H9 (cell line): ENCODE data around the gene IGF1R. TPM values are rescaled to one million over a fixed set of nuclear protein-coding genes. Genes with fewer than 3 reads are reported as not detected.

ENCODE experiments used
- DNase-seq: peaks from one replicate; pipeline ENCODE4 v3.0.0-alpha.2; 2017
- H2AFZ ChIP-seq: one replicate; pipeline ENCODE4 v1.6.1; 2013; ENCODE audit warnings: mild to moderate bottlenecking, low read length, control low read depth, moderate library complexity
- H2AK5ac ChIP-seq: 2 replicates; pipeline ENCODE4 v1.6.1; 2013; ENCODE audit warnings: low read length, control low read depth, mixed read lengths; ENCODE audit not compliant: insufficient read length
- H2BK120ac ChIP-seq: one replicate; pipeline ENCODE4 v1.6.1; 2013; ENCODE audit warnings: low read depth, mild to moderate bottlenecking, low read length, control low read depth, inconsistent platforms; ENCODE audit not compliant: poor library complexity, severe bottlenecking
- H2BK12ac ChIP-seq: 2 replicates; pipeline ENCODE4 v1.6.1; 2013; ENCODE audit warnings: low read length, control low read depth, mixed read lengths, low read depth; ENCODE audit not compliant: insufficient read length
- H2BK15ac ChIP-seq: 2 replicates; pipeline ENCODE4 v1.6.1; 2013; ENCODE audit warnings: low read depth, low read length, control low read depth
- H2BK20ac ChIP-seq: one replicate; pipeline ENCODE4 v1.6.1; 2013; ENCODE audit warnings: low read depth, mild to moderate bottlenecking, low read length, control low read depth, inconsistent platforms; ENCODE audit not compliant: poor library complexity, severe bottlenecking
- H2BK5ac ChIP-seq: 2 replicates; pipeline ENCODE4 v1.6.1; 2013; ENCODE audit warnings: low read length, control low read depth, mixed read lengths; ENCODE audit not compliant: insufficient read length
- H3K14ac ChIP-seq: 2 replicates; pipeline ENCODE4 v1.6.1; 2013; ENCODE audit warnings: low read length, control low read depth; ENCODE audit not compliant: insufficient read depth
- H3K18ac ChIP-seq: 2 replicates; pipeline ENCODE4 v1.6.1; 2013; ENCODE audit warnings: low read depth, mild to moderate bottlenecking, mixed read lengths, low read length, control low read depth; ENCODE audit not compliant: insufficient read length
- H3K23ac ChIP-seq: 2 replicates; pipeline ENCODE4 v1.6.1; 2013; ENCODE audit warnings: low read length, control low read depth, mixed read lengths, low read depth; ENCODE audit not compliant: insufficient read length
- H3K23me2 ChIP-seq: 2 replicates; pipeline ENCODE4 v1.6.1; 2013; ENCODE audit warnings: low read depth, mild to moderate bottlenecking, mixed read lengths, low read length, control low read depth; ENCODE audit not compliant: insufficient read length, poor library complexity, severe bottlenecking
- H3K27ac ChIP-seq: 2 replicates; pipeline ENCODE4 v1.5.1; 2013; ENCODE audit warnings: low read length, control low read depth, mixed read lengths, low read depth; ENCODE audit not compliant: insufficient read length
- H3K27me3 ChIP-seq: 2 replicates; pipeline ENCODE4 v1.6.1; 2013; ENCODE audit warnings: low read length, control low read depth, inconsistent platforms; ENCODE audit not compliant: insufficient read depth
- H3K4ac ChIP-seq: 2 replicates; pipeline ENCODE4 v1.6.1; 2013; ENCODE audit warnings: low read depth, mild to moderate bottlenecking, control low read depth, inconsistent platforms, low read length, moderate library complexity
- H3K4me1 ChIP-seq: 2 replicates; pipeline ENCODE4 v1.6.1; 2013; ENCODE audit warnings: low read length, control low read depth, inconsistent platforms; ENCODE audit not compliant: insufficient read depth
- H3K4me2 ChIP-seq: 2 replicates; pipeline ENCODE4 v1.6.1; 2013; ENCODE audit warnings: low read length, control low read depth, mixed read lengths; ENCODE audit not compliant: insufficient read length, insufficient read depth
- H3K56ac ChIP-seq: 2 replicates; pipeline ENCODE4 v1.6.1; 2013; ENCODE audit warnings: low read depth, mild to moderate bottlenecking, mixed read lengths, low read length, control low read depth; ENCODE audit not compliant: insufficient read length
- H3K79me1 ChIP-seq: 2 replicates; pipeline ENCODE4 v1.6.1; 2013; ENCODE audit warnings: low read depth, mild to moderate bottlenecking, moderate library complexity, low read length, control low read depth, inconsistent platforms; ENCODE audit not compliant: insufficient read depth, poor library complexity, severe bottlenecking
- H3K79me2 ChIP-seq: 2 replicates; pipeline ENCODE4 v1.6.1; 2013; ENCODE audit warnings: low read length, control low read depth, inconsistent platforms; ENCODE audit not compliant: insufficient read depth
- H3K9ac ChIP-seq: 2 replicates; pipeline ENCODE4 v1.6.1; 2013; ENCODE audit warnings: low read length, control low read depth, mixed read lengths; ENCODE audit not compliant: insufficient read length; ENCODE audit errors: extremely low read depth
- H3K9me3 ChIP-seq: one replicate; pipeline ENCODE4 v1.6.1; 2013; ENCODE audit warnings: low read depth, low read length, inconsistent platforms; ENCODE audit not compliant: control insufficient read depth
- H3T11ph ChIP-seq: one replicate; pipeline ENCODE4 v1.6.1; 2013; ENCODE audit warnings: mild to moderate bottlenecking, low read length, control low read depth, inconsistent platforms
- H4K20me1 ChIP-seq: one replicate; pipeline ENCODE4 v1.6.1; 2013; ENCODE audit not compliant: control insufficient read depth, insufficient read length, insufficient read depth
- H4K5ac ChIP-seq: 2 replicates; pipeline ENCODE4 v1.6.1; 2013; ENCODE audit warnings: low read depth, mild to moderate bottlenecking, mixed read lengths, low read length, control low read depth; ENCODE audit not compliant: insufficient read length
- H4K8ac ChIP-seq: replicated peaks from 2 replicates; pipeline ENCODE4 v1.6.1; 2013; ENCODE audit warnings: low read length, control low read depth, mixed read lengths, low read depth; ENCODE audit not compliant: insufficient read length
- H4K91ac ChIP-seq: 2 replicates; pipeline ENCODE4 v1.6.1; 2013; ENCODE audit warnings: low read depth, mild to moderate bottlenecking, moderate library complexity, mixed read lengths, low read length, control low read depth; ENCODE audit not compliant: insufficient read length
- H3K27ac Mint-ChIP-seq, 3 experiments: 2 replicates in 2 of 3; 3 replicates in 1 of 3; pipeline ENCODE4 v1.8.0; 2020 to 2021; ENCODE audit warnings: mixed read lengths in 3 of 3, mild to moderate bottlenecking in 1 of 3, moderate library complexity in 1 of 3
- H3K27me3 Mint-ChIP-seq: 2 replicates; pipeline ENCODE4 v1.8.0; 2021; ENCODE audit warnings: low read depth, mild to moderate bottlenecking, moderate library complexity, mixed read lengths
- H3K36me3 Mint-ChIP-seq, 3 experiments: 2 replicates in 2 of 3; 3 replicates in 1 of 3; pipeline ENCODE4 v1.8.0; 2020 to 2021; ENCODE audit warnings: low read depth in 3 of 3, mixed read lengths in 3 of 3; ENCODE audit not compliant: insufficient read depth in 1 of 3
- H3K4me1 Mint-ChIP-seq, 2 experiments: 2 replicates each; pipeline ENCODE4 v1.8.0; 2020; ENCODE audit warnings: mixed read lengths in 2 of 2
- H3K4me3 Mint-ChIP-seq, 2 experiments: 2 replicates in 1 of 2; 3 replicates in 1 of 2; pipeline ENCODE4 v1.8.0; 2020 to 2021; ENCODE audit warnings: mild to moderate bottlenecking in 2 of 2, mixed read lengths in 2 of 2, moderate library complexity in 1 of 2
- H3K9me3 Mint-ChIP-seq, 2 experiments: 2 replicates in 1 of 2; 3 replicates in 1 of 2; pipeline ENCODE4 v1.8.0; 2020; ENCODE audit warnings: mild to moderate bottlenecking in 2 of 2, mixed read lengths in 2 of 2, moderate library complexity in 1 of 2
- WGBS: extraction: QIAGEN DNeasy Blood & Tissue Kit; methylation state at CpG from one replicate; pipeline ENCODE4 v1.1.7; 2013; ENCODE audit warnings: missing lambda C conversion rate, low lambda C conversion rate, mixed read lengths; ENCODE audit not compliant: insufficient read length; ENCODE audit errors: extremely low coverage; 5-methylcytosine and 5-hydroxymethylcytosine counted together
- total RNA-seq: library from RNA; stranded (reverse); gene quantifications from 2 replicates; pipeline ENCODE4 v1.2.1, GENCODE V29; 2021
- TF ChIP-seq, protein P1 (sequence below): fragments of 200-600 bp; sonication (generic); conservative IDR thresholded peaks from 3 replicates; pipeline ENCODE4 v1.8.0; 2021; ENCODE audit warnings: antibody characterized with exemption, mild to moderate bottlenecking

Gene IGF1R
- total RNA-seq, 1 experiment from 2014 or later, result 70.0 TPM

DNA sequence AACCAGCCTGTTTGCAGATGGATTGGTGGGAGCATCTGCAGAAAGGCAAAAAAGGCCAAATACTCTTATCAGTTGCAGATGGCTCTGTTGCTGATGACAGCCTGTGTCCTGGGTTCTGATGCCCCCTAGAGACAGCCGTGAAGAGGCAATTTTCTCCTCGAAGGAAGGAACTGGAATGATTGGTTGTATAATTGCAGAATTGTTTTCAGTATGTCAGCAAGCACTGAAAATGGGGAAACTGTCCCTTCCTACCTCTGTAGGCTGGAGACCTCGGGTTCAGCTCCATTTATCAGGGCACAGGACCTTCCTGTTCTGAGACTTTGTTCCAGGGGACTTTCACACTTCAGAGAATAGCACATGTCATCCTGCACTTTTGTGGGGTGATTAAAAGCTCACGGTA is 256.2 kb downstream of the IGF1R start:
- DNase-seq, result peak; percentile 58
- Histone ChIP-seq H2BK5ac (no peak overlapping the region), H3K9me3 (no peaks in the 10 kb centered on the region), H2BK120ac (no peak overlapping the region), H2BK20ac (no peak overlapping the region), H3K4ac (no peak overlapping the region), H3K4me1 (peaks cover 4% of the 10 kb centered on the region; the same call in 1 of the 2 replicates), H2BK15ac (no peak overlapping the region), H3K23me2 (no peaks in the 10 kb centered on the region), H3T11ph (no peak overlapping the region), H3K27ac (no peak overlapping the region), H3K4me2 (no peak overlapping the region), H4K5ac (no peak overlapping the region), H2AK5ac (no peak overlapping the region), H3K56ac (no peak overlapping the region), H4K8ac (no peak overlapping the region), H3K18ac (no peak overlapping the region), H3K79me1 (no peaks in the 10 kb centered on the region), H4K91ac (no peak overlapping the region), H3K9ac (no peak overlapping the region), H2BK12ac (no peak overlapping the region), H3K27me3 (no peaks in the 10 kb centered on the region), H4K20me1 (no peaks in the 10 kb centered on the region), H2AFZ (no peak overlapping the region), H3K79me2 (peaks cover 5% of the 10 kb centered on the region; the same call in 1 of the 2 replicates), H3K14ac (no peak overlapping the region), H3K23ac (no peak overlapping the region)
- no CpG with 5 or more reads among the region's 4 CpGs for WGBS
- Mint-ChIP-seq H3K4me1 (peaks cover 41 to 43% of the 10 kb centered on the region in 2 experiments), H3K4me3 (no peak overlapping the region), H3K27ac (peak overlapping the region in 1 of 3 experiments; percentile 70; a peak in 1 of 7 replicates), H3K27me3 (no peaks in the 10 kb centered on the region; the same call in 1 of the 2 replicates), H3K9me3 (no peaks in the 10 kb centered on the region), H3K36me3 (peaks cover 7 to 31% (median 20%) of the 10 kb centered on the region in 3 experiments; a peak in 6 of 7 replicates)
- TF ChIP-seq, protein P1, sequence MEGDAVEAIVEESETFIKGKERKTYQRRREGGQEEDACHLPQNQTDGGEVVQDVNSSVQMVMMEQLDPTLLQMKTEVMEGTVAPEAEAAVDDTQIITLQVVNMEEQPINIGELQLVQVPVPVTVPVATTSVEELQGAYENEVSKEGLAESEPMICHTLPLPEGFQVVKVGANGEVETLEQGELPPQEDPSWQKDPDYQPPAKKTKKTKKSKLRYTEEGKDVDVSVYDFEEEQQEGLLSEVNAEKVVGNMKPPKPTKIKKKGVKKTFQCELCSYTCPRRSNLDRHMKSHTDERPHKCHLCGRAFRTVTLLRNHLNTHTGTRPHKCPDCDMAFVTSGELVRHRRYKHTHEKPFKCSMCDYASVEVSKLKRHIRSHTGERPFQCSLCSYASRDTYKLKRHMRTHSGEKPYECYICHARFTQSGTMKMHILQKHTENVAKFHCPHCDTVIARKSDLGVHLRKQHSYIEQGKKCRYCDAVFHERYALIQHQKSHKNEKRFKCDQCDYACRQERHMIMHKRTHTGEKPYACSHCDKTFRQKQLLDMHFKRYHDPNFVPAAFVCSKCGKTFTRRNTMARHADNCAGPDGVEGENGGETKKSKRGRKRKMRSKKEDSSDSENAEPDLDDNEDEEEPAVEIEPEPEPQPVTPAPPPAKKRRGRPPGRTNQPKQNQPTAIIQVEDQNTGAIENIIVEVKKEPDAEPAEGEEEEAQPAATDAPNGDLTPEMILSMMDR, result peak; percentile 78
